Measurements from ENCODE around the gene LRP1B. TPM values are rescaled to one million over a fixed set of nuclear protein-coding genes. Genes with fewer than 3 reads are reported as not detected.

LRP1B gene
- total RNA-seq, 1 donor from 2014 or later, result not detected

DNA sequence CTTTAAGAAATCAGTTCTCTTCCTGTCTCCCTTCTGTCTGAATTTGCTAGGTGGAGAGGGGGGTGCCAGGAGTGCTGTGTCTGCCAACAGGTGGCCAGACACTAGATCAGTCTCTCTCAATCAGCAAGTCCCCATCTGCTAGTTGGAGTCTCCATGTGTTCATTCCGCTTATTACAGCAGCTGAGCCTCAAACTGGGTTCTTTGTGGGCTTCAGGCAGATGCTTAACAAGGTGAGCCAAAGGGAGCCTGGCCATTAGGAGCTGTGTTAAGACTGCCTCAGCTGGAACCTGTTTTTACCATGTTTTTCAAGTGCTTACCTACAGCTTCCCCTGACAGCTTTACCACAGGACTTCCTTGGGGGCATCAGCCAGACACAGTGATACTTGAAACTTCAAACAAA is 401.9 kb downstream of the LRP1B start:
- ATAC-seq (no peak), DNase-seq (ENCODE audit: missing footprints) (no peak)
- intact Hi-C loops (cut with DNase I), result no loop called here

DNA sequence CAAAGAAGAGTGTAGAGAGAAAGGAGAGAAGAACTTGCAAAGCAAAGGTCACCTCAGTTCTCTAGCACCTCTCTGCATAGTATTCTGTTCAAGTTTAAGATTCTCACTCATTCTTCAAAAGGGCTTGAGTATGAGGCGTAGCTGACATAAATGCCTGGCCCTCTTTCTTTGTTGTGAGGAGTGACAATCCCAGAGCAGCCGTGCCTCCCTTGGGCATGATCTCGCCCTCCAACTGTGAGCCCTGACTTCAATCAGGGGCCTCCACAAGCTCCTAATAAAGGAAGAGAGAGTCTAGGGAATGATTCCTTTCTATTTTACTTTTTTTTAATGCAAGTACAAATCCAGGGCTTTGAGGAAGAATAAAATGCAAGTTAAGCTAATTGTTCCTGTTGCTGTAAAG is 402.7 kb downstream of the LRP1B start:
- ATAC-seq, result no peak
- DNase-seq (ENCODE audit: missing footprints), result no peak
- intact Hi-C loops (cut with DNase I), result no loop called here

DNA sequence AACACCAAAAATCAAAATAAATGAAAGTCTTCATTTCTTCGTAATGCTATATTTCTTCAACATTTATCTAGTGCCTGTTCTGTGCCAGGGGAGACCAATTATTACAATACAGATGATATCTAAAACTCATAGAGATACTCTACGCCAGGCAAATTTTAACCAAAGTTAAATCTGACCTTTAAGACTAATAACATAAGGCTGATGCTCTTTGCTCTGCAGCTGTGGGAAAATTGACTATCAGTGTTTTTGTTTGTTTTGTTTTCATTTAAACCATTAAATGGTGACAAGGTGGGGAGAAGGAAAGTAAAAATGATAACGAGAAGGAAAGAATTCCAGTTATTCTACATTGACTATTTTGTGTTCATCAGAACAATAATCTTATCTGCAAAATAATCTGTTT is 406.4 kb downstream of the LRP1B start:
- no peak for DNase-seq (ENCODE audit: missing footprints)
- intact Hi-C loops (cut with DNase I), result no loop called here
- no peak for ATAC-seq

DNA sequence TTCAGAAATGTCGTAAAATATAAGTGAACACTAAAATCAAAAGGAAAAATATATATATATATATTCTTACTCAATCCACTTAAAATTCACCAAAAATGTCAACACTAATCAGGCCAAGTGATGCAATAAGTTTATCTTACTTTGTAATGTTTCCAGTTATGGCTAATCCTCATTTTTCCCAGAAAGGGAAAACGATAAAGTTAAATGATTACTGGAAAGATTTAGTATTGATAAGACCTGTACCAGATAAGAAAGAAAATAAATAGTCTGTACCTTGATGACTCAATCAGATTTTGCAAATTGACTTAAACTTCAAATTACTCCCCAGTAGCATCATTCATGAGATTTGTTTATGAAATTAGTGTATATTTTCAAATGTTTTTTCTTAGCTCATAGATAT is 407.0 kb downstream of the LRP1B start:
- ATAC-seq, result no peak
- no peak for DNase-seq (ENCODE audit: missing footprints)
- intact Hi-C loops (cut with DNase I), result no loop called here

DNA sequence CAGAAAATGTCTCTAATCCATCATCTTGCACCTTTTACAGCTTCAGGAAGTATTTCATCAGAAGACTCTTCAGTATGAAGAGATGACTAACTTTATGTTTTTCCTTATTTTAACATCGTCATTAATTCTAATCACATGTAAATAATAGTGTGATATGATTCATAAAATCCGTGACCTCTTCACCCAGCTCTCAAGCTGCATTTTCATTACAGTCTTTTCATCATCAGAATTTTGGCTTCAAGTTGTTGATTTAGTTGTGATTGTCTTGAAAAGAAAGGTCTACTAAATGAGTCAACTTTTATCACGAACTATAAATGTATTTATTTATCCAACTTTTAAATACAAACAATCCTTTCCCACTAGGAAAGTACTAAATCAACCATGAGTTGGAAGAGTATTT is 410.3 kb downstream of the LRP1B start:
- intact Hi-C loops (cut with DNase I), result no loop called here
- ATAC-seq (no peak), DNase-seq (ENCODE audit: missing footprints) (no peak)

DNA sequence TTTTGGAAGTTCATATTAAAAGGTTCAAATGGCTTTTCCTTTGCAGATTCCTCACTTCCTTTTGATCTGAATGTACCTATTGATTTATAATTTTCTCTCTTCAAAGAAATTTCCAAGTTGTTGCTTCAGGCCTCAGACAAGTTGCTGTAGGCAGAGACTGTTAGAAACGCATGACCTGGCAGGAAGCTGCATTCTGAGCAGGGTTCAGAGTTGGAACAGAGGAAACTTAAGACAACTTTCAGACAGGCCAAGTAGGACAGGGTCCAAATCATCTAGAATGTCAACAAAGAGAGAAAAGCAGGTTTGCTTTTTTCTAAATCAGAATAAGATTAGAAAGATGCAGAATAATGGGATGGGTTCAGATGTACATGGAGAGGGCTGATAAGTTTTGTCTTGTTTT is 416.3 kb downstream of the LRP1B start:
- intact Hi-C loops (cut with DNase I), result no loop called here
- ATAC-seq, result no peak
- DNase-seq (ENCODE audit: missing footprints), result no peak

DNA sequence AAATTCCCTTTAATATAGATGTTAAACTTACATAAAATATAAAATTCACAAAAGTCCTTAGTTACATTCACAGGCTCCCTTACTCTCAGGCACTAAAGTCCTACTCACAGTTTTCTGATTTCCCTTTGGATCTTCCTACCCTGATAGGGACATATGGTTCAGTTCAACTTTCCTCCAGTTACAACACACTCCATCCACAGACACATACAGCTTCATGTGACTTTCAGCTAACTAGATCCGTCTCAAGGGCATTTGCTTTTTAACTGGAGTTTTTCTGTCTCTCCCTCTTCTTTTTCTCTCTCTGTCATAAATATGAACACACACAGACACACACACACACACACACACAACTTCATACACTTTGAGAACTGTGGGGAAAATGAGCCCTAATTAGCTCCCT is 419.2 kb downstream of the LRP1B start:
- no peak for DNase-seq (ENCODE audit: missing footprints)
- intact Hi-C loops (cut with DNase I), result no loop called here
- no peak for ATAC-seq

- DNase-seq (ENCODE audit: missing footprints) (no peak), ATAC-seq (no peak)
- intact Hi-C loops (cut with DNase I), result no loop called here
Measured at GRCh38 chr2:141710589-141711239, 420.1 kb downstream of the LRP1B start.

DNA sequence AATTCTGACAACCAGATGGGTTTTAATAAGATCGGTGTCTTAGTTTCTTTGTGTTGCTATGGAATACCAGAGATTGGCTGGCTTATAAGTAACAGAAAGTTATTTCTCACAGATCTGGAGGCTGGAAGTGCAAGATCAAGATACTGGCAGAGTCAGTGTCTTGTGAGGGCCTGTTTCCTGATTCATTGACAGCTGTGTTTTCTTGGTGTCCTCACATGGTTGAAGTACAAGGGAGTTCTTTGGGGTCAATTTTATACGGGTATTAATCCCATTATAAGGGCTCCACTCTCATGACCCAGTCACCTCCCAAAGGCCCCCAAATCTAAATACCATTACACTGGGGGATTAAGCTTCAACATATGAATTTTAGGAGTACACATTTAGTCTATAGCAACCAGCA is 421.1 kb downstream of the LRP1B start:
- DNase-seq (ENCODE audit: missing footprints), result no peak
- no peak for ATAC-seq
- intact Hi-C loops (cut with DNase I), result no loop called here

DNA sequence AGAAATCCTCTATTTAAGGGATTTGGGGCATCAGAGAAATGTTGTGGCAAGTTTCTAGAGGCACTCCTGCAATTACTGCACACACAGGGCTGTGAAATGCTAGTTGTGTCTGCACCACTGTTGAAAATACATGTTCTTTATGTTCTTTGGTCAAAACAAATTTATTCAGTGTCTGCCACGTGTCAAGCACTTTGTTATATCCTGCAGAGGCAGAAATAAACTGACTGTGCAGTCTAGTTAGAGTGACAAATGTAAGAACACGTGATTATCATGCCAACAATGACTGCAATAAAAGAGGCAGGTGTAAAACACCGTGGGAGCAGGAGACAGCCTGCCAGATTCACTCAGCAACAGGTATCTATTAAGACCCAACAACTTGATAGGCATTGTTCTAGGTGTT is 423.3 kb downstream of the LRP1B start:
- DNase-seq (ENCODE audit: missing footprints), result no peak
- intact Hi-C loops (cut with DNase I), result no loop called here

GRCh38 chr2:141704541-141704940 is 426.3 kb downstream of the LRP1B start:
- ATAC-seq (no peak), DNase-seq (ENCODE audit: missing footprints) (no peak)
- intact Hi-C loops (cut with DNase I), result no loop called here

More for the DNA sequence above, 423.3 kb downstream of the LRP1B start:
- no peak for ATAC-seq

GRCh38 chr2:141703501-141703900 is 427.3 kb downstream of the LRP1B start:
- intact Hi-C loops (cut with DNase I), result no loop called here
- ATAC-seq (no peak), DNase-seq (ENCODE audit: missing footprints) (no peak)

DNA sequence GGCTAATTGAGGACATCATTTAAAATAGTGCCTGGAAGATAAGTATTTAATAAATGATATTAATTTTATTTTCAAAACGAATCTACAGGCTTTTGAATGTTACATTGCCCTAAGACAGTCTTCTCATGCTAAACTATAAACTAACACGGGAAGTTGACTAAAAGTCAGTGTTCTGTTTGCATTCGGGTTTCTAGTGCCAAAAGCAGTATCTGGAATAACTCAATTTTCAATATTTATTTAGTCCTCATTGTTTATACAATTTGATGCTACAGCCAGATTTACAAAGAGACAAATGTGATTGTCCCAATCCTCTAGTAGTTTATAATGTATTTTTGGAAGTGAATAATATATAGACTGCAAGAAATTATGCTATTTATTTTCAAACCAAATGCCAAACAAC is 429.2 kb downstream of the LRP1B start:
- DNase-seq (ENCODE audit: missing footprints) (no peak), ATAC-seq (no peak)
- intact Hi-C loops (cut with DNase I), result no loop called here

DNA sequence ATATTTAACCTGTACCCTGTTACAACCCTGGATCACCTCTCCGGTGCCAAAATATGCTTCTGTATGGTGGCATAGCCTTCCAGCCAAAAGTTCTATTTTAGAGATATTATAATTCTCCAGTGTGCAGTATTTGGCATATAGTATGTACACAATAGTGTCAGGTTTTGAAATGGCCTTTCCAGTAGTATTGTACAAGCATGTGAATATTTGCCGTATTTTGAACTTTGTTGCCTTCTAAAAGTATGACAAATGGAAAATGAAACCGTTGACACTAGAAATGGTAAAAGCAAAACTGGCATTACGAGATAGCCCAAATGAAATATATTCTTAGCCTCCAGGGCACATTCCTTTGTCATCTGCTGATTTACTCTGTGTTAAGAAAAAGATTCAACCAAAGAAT is 431.2 kb downstream of the LRP1B start:
- intact Hi-C loops (cut with DNase I), result no loop called here
- ATAC-seq, result no peak
- DNase-seq (ENCODE audit: missing footprints), result no peak

DNA sequence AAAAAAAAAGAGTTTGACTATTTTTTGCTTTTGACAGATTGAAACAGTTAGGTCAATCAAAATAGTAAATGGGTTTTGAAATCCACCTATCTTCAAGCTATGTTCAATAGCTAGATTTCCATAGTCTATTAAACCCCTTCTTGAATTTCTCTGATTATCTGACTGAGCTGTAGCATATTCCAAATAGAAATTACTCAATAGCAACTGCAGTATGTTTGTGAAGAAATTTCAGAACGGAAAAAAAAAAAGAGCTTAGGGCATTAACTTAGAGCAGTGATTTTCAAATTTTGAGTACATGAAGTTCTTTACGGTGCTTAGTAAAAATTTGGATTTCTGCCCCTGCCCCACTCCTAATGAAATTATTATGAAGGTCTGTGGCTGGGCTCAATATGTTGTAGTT is 432.3 kb downstream of the LRP1B start:
- ATAC-seq (no peak), DNase-seq (ENCODE audit: missing footprints) (no peak)
- intact Hi-C loops (cut with DNase I), result no loop called here

- DNase-seq (ENCODE audit: missing footprints) (no peak), ATAC-seq (no peak)
- intact Hi-C loops (cut with DNase I), result no loop called here
Measured at GRCh38 chr2:141697035-141697434, 433.8 kb downstream of the LRP1B start.

DNA sequence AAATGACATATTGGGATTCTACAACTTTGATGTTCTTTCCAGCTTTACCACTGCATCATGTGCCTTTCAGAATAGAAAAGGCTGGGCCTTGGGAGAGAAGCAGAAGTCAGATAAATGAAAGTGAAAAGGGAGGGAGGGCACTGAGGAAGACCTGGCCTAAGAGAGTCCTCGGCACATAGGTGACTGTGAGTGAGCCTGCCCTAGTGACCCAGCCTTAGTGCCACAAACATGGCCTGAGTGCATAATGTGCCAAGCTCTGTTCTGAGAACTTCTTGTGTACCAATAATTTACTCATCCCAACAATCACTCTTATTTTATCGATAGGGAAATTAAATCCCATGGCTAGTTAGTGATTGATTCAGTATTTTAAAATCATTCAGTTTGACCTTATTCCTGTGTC is 436.6 kb downstream of the LRP1B start:
- DNase-seq (ENCODE audit: missing footprints) (no peak), ATAC-seq (no peak)
- intact Hi-C loops (cut with DNase I), result no loop called here

GRCh38 chr2:141692829-141693228 is 438.0 kb downstream of the LRP1B start:
- no peak for DNase-seq (ENCODE audit: missing footprints)
- peak; percentile 50 for ATAC-seq
- intact Hi-C loops (cut with DNase I), result no loop called here

DNA sequence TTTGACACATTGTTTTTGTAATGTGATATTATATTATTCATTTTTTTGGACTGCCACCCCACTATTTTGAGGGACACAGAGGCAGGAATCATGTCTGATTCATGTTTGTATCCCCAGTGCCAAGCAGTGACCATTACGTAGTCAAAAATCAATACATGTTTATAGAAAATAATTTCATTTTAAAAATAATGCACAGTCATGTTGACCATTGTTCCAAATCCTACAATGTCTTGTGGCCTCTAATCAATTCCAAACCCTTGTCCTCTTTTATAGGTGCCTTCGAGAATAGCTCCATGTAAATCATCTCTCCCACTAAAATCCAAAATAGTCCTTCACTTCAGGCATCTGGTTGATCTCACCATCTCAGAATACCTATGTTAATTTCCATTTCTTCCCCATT is 454.7 kb downstream of the LRP1B start:
- no peak for ATAC-seq
- intact Hi-C loops (cut with DNase I), result no loop called here
- DNase-seq (ENCODE audit: missing footprints), result no peak

GRCh38 chr2:141666191-141666590 is 464.6 kb downstream of the LRP1B start:
- ATAC-seq, result no peak
- DNase-seq (ENCODE audit: missing footprints), result no peak
- intact Hi-C loops (cut with DNase I), result no loop called here

GRCh38 chr2:141660232-141660631 is 470.6 kb downstream of the LRP1B start:
- ATAC-seq (no peak), DNase-seq (ENCODE audit: missing footprints) (no peak)
- intact Hi-C loops (cut with DNase I), result no loop called here
